IgD-negative memory B cell (primary cell): Measurements from ENCODE around the gene CCR5AS.
A peak's percentile ranks its signal among the peaks of the same experiment; 100 is the strongest.
"Not testable (repeated sequence)": the region's sequence is repeated elsewhere in the genome, so short reads cannot be mapped to it uniquely, and the experiment has no call there.

Source experiments
- H3K27ac Mint-ChIP-seq, 3 donors: one replicate each; pipeline ENCODE4 v1.8.0; 2020 to 2022; ENCODE audit warnings: mild to moderate bottlenecking in 3 of 3, mixed read lengths in 3 of 3, moderate library complexity in 1 of 3
- H3K27me3 Mint-ChIP-seq: one replicate; pipeline ENCODE4 v1.8.0; 2021; ENCODE audit warnings: mixed read lengths
- H3K36me3 Mint-ChIP-seq: one replicate; pipeline ENCODE4 v1.8.0; 2020; ENCODE audit warnings: mild to moderate bottlenecking, mixed read lengths
- H3K4me1 Mint-ChIP-seq, 3 donors: one replicate each; pipeline ENCODE4 v1.8.0; 2020 to 2022; ENCODE audit warnings: mixed read lengths in 3 of 3, mild to moderate bottlenecking in 1 of 3
- H3K4me3 Mint-ChIP-seq, 4 donors: one replicate each; pipeline ENCODE4 v1.8.0; 2020 to 2022; ENCODE audit warnings: mild to moderate bottlenecking in 4 of 4, mixed read lengths in 4 of 4, moderate library complexity in 3 of 4
- H3K9me3 Mint-ChIP-seq, 3 donors: one replicate each; pipeline ENCODE4 v1.8.0; 2020 to 2021; ENCODE audit warnings: mixed read lengths in 3 of 3, mild to moderate bottlenecking in 1 of 3

The CCR5AS gene

DNA sequence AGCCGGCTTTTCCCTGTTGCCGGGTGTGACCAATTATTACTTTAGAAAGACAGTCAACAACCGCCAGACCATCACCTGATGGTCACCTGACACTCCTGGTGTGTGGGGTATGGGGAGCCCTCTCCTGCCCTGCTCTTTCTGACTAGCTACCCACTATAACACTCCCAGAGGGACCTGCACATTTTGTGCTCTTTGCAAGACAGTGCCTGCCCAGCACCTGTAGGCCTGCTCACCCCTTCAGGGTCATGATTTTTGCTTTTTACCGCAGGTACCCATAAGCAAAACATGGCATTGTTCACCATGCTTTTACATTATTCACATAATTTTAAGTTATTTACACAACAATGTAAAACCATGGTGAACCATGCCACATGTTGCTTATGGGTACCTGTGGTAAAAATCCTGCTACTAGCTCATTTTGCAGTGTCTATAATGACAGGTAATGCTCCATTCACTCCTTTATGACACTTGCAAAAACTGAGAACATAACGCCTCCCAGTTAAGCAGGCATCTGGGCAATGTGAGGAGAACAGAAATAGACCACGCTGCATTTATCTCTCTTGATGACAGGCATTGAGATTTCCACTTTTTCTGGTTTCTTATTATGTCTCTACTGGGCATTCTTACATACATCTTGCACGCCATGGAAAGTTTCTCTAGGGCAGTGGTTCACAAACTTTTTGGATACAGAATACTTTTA lies 10.1 kb upstream of the CCR5AS start:
- no peaks in the 10 kb centered on the region for H3K9me3 Mint-ChIP-seq
- no peaks in the 10 kb centered on the region for H3K27me3 Mint-ChIP-seq
- no peak overlapping the region for H3K27ac Mint-ChIP-seq
- peaks cover 0 to 1% (median 0%) of the 10 kb centered on the region in 3 donors for H3K4me1 Mint-ChIP-seq
- H3K4me3 Mint-ChIP-seq: no peak overlapping the region
- H3K36me3 Mint-ChIP-seq: no peaks in the 10 kb centered on the region

DNA sequence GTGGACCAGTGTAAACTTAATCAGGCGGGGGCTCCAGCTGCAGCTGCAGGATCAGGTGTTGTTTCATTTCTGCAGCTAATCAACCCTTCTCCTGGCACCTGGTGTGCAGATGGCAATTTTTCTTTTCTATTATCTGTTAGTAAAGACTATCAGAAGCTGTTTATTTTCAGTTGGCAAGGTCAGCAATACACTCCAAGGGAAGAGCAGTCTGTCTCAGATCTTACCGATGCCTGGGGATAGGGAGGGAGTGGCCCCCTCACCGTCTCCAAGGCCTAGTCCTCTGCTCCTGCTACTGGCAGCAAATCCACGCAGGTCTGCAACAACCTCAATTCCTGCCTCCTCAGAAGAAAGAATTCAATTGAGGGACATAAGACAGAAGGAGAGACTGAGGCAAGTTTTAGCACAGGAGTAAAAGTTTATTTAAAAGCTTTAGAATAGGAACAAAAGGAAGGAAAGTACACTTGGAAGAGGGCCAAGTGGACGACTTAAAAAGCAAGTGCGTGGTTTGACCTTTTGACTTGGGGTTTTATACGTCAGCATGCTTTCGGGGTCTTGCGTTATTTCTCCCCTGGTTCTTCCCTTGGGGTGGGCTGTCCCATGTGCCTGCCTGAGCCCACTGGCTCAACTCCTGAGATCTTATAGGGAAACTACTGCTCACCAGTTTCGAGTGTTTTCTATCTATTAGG lies 9.4 kb upstream of the CCR5AS start:
- no peaks in the 10 kb centered on the region for H3K9me3 Mint-ChIP-seq

DNA sequence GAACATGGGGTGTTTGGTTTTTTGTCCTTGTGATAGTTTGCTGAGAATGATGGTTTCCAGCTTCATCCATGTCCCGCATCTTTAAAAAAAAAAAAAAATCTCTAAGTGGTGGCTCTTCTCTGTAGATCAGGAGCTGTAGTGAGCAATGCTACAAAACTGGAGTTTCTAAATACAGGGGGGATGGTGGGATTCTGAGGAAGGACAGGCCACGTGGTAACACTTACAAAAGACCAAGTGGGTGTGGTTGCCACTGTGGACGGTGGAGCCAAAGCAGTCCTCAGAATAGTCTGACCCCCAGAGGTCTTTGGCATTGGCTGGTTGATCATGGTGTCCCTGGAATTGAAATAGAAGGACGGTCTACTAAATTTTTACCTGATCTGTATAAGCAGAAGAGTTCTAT lies 7.9 kb upstream of the CCR5AS start:
- H3K9me3 Mint-ChIP-seq: no peaks in the 10 kb centered on the region
- peaks cover 1% of the 10 kb centered on the region for H3K36me3 Mint-ChIP-seq
- peak overlapping the region in 1 of 4 donors; percentile 51 for H3K4me3 Mint-ChIP-seq
- peak overlapping the region in 1 of 3 donors; percentile 67 for H3K27ac Mint-ChIP-seq
- H3K4me1 Mint-ChIP-seq: peaks cover 0 to 1% (median 0%) of the 10 kb centered on the region in 3 donors
- H3K27me3 Mint-ChIP-seq: no peaks in the 10 kb centered on the region

More for the DNA sequence above, 9.4 kb upstream of the CCR5AS start:
- no peak overlapping the region for H3K4me3 Mint-ChIP-seq
- H3K27ac Mint-ChIP-seq: no peak overlapping the region
- H3K36me3 Mint-ChIP-seq: no peaks in the 10 kb centered on the region
- no peaks in the 10 kb centered on the region for H3K27me3 Mint-ChIP-seq
- peaks cover 0 to 1% (median 0%) of the 10 kb centered on the region in 3 donors for H3K4me1 Mint-ChIP-seq

DNA sequence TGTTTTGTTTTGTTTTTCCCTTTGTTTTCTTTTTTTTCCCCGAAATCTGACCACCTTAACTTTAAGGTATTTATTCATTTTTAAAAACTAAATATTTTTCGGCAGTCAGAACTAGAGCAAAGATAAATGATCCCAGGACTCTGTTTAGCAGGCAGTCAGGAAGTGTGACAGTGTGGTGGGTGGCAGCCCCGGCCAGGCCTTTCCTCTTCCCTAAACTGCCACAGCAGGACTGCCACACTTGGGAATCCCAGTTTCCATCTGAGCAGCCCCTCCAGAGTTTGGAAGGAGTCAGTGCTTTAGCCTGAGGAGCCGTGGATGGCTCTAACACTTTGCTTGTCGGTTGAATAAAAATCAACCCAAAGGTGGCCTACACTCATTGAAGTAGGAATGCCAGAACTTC lies 7.1 kb upstream of the CCR5AS start:
- Mint-ChIP-seq H3K9me3 (no peaks in the 10 kb centered on the region), H3K27me3 (no peaks in the 10 kb centered on the region), H3K36me3 (peaks cover 1% of the 10 kb centered on the region), H3K27ac (no peak overlapping the region), H3K4me1 (peaks cover 0 to 1% (median 0%) of the 10 kb centered on the region in 3 donors), H3K4me3 (peak overlapping the region in 1 of 4 donors; percentile 8)

DNA sequence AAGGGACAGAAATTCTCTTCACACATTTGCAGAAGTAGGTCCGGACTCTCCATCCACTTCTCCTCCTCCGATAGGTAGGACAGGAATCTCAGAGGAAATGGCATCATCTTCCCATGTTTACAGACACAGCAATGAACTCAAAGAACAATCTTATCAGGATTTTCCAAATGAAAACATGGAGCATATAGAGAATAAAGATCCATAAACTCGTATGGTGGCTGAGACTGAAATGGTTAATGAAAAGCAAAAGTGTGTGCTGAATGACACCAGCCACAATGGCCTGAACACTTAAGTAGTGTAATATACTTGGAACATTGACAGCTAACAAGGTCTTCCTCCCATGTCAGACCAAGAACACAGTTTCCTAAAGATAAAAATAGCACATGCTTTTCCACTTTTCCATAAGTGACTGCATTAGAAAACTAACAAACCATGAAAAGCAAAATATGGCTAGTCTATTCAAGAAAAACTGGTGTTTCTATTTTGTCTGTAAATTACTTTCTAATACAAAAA lies 6.0 kb upstream of the CCR5AS start:
- H3K27ac Mint-ChIP-seq: no peak overlapping the region
- peaks cover 0 to 4% (median 3%) of the 10 kb centered on the region in 3 donors for H3K4me1 Mint-ChIP-seq
- no peaks in the 10 kb centered on the region for H3K9me3 Mint-ChIP-seq
- H3K36me3 Mint-ChIP-seq: peaks cover 1% of the 10 kb centered on the region
- H3K27me3 Mint-ChIP-seq: peaks cover under 1% of the 10 kb centered on the region
- H3K4me3 Mint-ChIP-seq: no peak overlapping the region

DNA sequence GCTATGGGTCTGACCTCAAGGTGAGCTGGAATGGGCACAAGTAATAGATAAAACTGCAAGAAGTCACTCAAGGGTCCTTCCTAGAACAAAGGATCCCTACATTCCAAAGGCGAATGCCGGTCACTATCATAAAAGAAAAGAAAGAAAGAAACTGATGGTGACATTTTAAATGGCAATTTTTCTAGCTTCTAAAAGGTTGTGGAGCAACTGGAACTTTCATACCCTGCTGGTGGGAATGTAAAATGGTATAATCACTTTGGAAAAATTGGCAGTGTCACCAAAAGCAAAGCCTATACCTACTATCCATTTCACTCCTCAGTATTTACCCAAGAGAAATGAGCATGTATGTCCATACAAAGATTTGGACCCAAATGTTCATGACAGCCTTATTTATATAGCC lies 4.4 kb upstream of the CCR5AS start:
- no peaks in the 10 kb centered on the region for H3K9me3 Mint-ChIP-seq
- H3K27me3 Mint-ChIP-seq: peaks cover 2% of the 10 kb centered on the region
- peaks cover 7 to 14% (median 11%) of the 10 kb centered on the region in 3 donors for H3K4me1 Mint-ChIP-seq
- H3K27ac Mint-ChIP-seq: no peak overlapping the region
- no peak overlapping the region for H3K4me3 Mint-ChIP-seq
- H3K36me3 Mint-ChIP-seq: peaks cover 1% of the 10 kb centered on the region

DNA sequence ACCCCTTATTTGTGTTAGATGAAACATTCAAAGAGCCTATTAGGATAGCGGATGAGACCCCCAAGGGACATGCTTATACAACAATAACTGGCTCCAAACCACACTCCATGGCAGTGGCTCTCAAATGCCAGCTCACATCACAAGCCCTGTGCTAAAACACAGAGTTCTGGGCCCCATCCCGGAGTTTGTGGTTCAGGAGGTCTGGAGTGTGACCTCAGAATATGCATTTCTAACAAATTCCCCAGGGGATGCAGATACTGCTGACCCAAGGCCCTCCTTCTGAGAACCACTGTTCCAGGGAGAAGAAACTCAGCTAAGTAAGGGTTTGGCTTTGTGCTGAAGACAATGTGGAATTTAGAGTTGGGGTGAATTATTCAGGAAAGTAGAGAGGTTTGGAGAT lies 3.8 kb upstream of the CCR5AS start:
- Mint-ChIP-seq H3K4me3 (no peak overlapping the region), H3K9me3 (no peaks in the 10 kb centered on the region), H3K36me3 (peaks cover 1% of the 10 kb centered on the region), H3K27ac (no peak overlapping the region), H3K4me1 (peaks cover 8 to 17% (median 11%) of the 10 kb centered on the region in 3 donors), H3K27me3 (peaks cover 2% of the 10 kb centered on the region)

DNA sequence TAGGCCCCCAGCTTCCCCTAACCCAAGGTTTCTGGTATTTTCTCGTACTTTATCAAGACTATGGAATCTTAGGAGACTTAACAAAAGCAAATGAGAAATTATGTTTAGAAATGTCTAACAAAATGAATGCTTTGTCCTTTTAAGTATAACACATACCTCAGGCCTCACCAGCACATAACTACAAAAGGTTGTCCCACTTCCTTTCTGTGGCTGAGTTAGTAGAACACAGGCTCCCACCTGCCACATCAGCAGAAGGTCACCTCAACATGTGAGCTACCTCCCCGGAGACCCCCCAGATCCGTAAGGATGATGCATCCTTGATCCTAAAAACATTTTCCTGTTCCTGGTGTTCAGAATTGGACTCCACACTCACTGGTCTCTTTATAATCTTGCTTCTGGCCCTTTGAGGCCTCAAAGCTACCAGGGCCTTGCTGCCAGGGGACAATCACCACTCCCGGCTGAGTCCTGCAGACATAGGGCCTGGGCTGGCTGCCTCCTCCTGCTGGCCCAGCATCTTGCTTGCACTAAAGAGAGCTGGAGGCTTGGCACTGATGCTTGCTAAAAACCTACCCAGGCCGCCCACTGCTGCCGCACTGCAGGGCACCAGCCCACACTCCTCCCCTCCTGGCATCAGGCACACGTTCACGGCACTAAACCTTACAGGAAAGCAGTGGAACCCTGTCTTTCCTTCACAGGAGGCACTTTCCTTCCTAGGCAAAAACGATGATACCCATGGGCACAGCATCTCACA lies 3.0 kb upstream of the CCR5AS start:
- H3K27me3 Mint-ChIP-seq: peaks cover 2% of the 10 kb centered on the region
- no peaks in the 10 kb centered on the region for H3K9me3 Mint-ChIP-seq
- peaks cover 8 to 18% (median 13%) of the 10 kb centered on the region in 3 donors for H3K4me1 Mint-ChIP-seq
- peaks cover 1% of the 10 kb centered on the region for H3K36me3 Mint-ChIP-seq
- H3K27ac Mint-ChIP-seq: peak overlapping the region in 1 of 3 donors; percentile 82
- peak overlapping the region in 1 of 4 donors; percentile 78 for H3K4me3 Mint-ChIP-seq

DNA sequence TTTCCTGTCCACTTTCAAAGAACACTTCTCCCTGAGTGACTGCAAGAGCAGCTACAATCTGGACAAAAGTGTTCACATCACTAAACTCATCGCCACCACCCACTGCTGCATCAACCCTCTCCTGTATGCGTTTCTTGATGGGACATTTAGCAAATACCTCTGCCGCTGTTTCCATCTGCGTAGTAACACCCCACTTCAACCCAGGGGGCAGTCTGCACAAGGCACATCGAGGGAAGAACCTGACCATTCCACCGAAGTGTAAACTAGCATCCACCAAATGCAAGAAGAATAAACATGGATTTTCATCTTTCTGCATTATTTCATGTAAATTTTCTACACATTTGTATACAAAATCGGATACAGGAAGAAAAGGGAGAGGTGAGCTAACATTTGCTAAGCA lies 2.0 kb upstream of the CCR5AS start:
- Mint-ChIP-seq H3K36me3 (peaks cover 1% of the 10 kb centered on the region), H3K27me3 (peaks cover 2% of the 10 kb centered on the region), H3K4me3 (peak overlapping the region in 1 of 4 donors; percentile 65), H3K27ac (no peak overlapping the region), H3K9me3 (no peaks in the 10 kb centered on the region), H3K4me1 (peaks cover 8 to 23% (median 13%) of the 10 kb centered on the region in 3 donors)

DNA sequence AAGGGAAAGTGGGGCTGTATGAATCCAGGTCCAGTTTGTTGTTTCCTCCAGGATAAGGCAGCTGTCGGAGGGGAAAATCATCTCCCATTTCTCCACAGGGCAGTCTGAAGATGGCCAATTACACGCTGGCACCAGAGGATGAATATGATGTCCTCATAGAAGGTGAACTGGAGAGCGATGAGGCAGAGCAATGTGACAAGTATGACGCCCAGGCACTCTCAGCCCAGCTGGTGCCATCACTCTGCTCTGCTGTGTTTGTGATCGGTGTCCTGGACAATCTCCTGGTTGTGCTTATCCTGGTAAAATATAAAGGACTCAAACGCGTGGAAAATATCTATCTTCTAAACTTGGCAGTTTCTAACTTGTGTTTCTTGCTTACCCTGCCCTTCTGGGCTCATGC lies 1.1 kb upstream of the CCR5AS start:
- Mint-ChIP-seq H3K36me3 (peaks cover 1% of the 10 kb centered on the region), H3K27me3 (peaks cover 4% of the 10 kb centered on the region), H3K4me3 (peak overlapping the region in 2 of 4 donors; percentile 29 to 93), H3K9me3 (peaks cover 0 to 2% (median under 1%) of the 10 kb centered on the region in 3 donors), H3K27ac (no peak overlapping the region), H3K4me1 (peaks cover 8 to 23% (median 13%) of the 10 kb centered on the region in 3 donors)

DNA sequence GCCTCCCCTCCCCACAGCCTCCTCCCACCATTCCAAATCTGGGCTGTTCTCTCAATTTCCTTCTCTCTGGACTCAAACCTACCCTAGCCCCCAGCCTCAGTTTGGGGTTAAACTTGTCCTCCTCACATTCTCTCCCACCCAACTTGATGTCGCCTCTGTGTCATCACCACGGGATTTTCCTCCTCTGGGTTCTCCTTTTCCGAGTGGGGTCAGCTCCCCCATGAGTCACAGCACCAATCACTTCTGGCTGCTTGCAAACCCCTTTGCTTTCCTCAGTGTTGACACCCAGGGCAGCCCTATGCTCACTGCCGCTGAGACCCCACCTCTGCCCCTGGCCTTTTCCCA lies 451 bp downstream of the CCR5AS start:
- Mint-ChIP-seq H3K4me1 (peaks cover 7 to 23% (median 13%) of the 10 kb centered on the region in 3 donors), H3K36me3 (peaks cover 1% of the 10 kb centered on the region), H3K9me3 (peaks cover 2 to 4% (median 3%) of the 10 kb centered on the region in 3 donors), H3K4me3 (peak overlapping the region in 3 of 4 donors; percentile 21 to 93 (median 87)), H3K27me3 (peaks cover 6% of the 10 kb centered on the region), H3K27ac (peak overlapping the region in 2 of 3 donors; percentile 13 to 90)

DNA sequence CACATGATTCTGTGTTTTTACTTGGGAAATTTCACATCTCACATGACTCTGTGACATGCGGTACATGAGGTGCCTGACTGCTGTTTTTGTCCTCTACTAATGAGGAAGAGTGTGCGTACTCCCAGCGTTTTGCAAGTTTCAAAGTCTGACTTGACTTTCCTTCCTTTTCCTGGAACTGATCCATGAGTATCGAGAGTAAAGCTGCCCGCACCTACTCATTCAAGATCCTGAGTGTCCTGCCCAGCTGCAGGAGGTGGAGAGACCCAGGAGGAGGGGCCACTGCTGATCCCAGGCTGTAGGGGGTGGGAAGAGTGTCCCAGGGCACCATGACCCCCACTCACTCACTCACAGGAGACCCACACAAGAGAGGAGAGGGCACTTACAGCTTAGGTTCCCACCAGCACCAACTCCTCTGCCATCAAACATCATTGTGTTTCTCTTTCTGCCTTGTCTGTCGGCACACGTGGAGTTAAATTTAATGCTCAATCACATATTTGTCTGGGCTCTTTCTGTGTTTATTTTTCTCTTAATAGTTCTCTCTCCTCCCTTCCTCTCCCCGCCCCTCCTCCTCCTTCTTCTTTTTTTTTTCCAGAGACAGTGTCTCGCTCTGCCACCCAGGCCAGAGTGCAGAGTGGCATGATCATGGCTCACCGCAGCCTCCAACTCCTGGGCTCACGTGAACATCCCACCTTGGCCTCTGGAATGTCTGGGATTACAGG lies 1.4 kb downstream of the CCR5AS start:
- Mint-ChIP-seq H3K4me3 (peak overlapping the region in 1 of 4 donors; percentile 17), H3K9me3 (peaks cover 2 to 4% (median 3%) of the 10 kb centered on the region in 3 donors), H3K27ac (no peak overlapping the region), H3K27me3 (peaks cover 6% of the 10 kb centered on the region), H3K36me3 (no peaks in the 10 kb centered on the region), H3K4me1 (peaks cover 7 to 23% (median 13%) of the 10 kb centered on the region in 3 donors)

DNA sequence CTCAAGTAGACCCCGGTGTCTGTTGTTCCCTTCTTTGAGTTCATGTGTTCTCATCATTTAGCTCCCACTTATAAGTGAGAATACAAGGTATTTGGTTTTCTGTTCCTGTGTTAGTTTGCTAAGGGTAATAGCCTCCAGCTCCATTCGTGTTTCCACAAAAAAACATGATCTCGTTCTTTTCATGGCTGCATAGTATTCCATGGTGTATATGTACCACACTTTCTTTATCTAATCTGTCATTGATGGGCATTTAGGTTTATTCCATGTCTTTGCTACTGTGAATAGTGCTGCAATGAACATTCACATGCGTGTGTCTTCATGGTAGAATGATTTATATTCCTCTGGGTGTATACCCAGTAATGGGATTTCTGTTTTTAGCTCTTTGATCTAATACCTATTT lies 4.0 kb downstream of the CCR5AS start:
- peaks cover 6 to 23% (median 10%) of the 10 kb centered on the region in 3 donors for H3K4me1 Mint-ChIP-seq
- not testable (repeated sequence) for H3K4me3 Mint-ChIP-seq

DNA sequence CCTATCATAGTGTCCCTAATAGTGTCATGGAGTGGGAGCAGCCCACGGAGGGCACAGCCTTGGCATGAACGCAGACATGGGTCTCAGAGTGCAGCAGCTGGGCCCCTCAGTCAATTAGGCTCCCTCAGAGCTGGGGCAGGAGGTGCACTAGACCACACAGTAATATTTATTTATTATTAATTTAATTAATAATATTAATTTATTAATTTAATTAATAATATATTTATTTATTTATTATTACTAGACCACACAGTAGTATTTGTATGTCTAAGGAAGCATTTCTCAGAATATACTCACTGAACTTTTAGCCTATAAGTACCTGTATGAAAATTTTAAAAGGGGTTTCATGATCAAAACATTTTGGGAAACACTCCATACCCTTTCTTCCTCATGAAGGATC lies 5.3 kb downstream of the CCR5AS start:
- H3K27me3 Mint-ChIP-seq: peaks cover 5% of the 10 kb centered on the region
- no peak overlapping the region for H3K4me3 Mint-ChIP-seq
- H3K4me1 Mint-ChIP-seq: peaks cover 4 to 11% (median 8%) of the 10 kb centered on the region in 3 donors
- no peak overlapping the region for H3K27ac Mint-ChIP-seq
- H3K9me3 Mint-ChIP-seq: peaks cover 2 to 4% (median 3%) of the 10 kb centered on the region in 3 donors
- H3K36me3 Mint-ChIP-seq: no peaks in the 10 kb centered on the region

More for the DNA sequence above, 4.0 kb downstream of the CCR5AS start:
- H3K36me3 Mint-ChIP-seq, H3K27ac Mint-ChIP-seq, H3K9me3 Mint-ChIP-seq, H3K27me3 Mint-ChIP-seq: not testable (repeated sequence)
